Measurements from ENCODE around the gene FSTL4.

DNA sequence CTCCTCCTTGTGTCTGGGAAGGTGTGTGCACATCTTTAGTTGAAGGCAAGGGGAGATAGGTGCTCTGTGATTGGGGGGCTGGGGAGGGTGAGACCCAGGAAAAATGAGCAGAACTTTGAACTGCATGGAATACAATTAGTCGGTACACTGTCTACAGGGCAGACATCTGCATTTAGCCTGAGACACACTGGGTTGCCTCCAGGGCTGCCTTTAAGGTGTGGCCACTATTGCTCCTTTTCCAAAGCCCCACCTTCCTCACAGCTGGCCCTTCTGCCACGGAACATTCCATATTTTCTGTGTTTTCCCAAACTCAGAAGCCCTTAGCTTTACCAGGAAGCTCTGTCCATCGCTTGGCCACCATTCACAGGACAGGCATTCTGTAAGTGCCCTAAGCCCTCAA lies 312.6 kb downstream of the FSTL4 start:
- TF ChIP-seq POLR2A (IDR thresholded peaks at IDR 0.05) (no peak), POLR2AphosphoS5 (IDR thresholded peaks at IDR 0.05) (no peak)
- TF ChIP-seq, protein P1, sequence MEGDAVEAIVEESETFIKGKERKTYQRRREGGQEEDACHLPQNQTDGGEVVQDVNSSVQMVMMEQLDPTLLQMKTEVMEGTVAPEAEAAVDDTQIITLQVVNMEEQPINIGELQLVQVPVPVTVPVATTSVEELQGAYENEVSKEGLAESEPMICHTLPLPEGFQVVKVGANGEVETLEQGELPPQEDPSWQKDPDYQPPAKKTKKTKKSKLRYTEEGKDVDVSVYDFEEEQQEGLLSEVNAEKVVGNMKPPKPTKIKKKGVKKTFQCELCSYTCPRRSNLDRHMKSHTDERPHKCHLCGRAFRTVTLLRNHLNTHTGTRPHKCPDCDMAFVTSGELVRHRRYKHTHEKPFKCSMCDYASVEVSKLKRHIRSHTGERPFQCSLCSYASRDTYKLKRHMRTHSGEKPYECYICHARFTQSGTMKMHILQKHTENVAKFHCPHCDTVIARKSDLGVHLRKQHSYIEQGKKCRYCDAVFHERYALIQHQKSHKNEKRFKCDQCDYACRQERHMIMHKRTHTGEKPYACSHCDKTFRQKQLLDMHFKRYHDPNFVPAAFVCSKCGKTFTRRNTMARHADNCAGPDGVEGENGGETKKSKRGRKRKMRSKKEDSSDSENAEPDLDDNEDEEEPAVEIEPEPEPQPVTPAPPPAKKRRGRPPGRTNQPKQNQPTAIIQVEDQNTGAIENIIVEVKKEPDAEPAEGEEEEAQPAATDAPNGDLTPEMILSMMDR (IDR thresholded peaks at IDR 0.05), result no peak

All from upper lobe of left lung (tissue), 4 donors.